ENCODE results near the gene ERFE. TPM values are rescaled to one million over a fixed set of nuclear protein-coding genes. Genes with fewer than 3 reads are reported as not detected.
A peak's percentile ranks its signal among the peaks of the same experiment; 100 is the strongest.

The ERFE gene
- total and polyA plus RNA-seq, 10 of the 15 experiments (the other 5 are each of a cell fraction or from before 2014, with no cell fraction given) = not detected

- FAIRE-seq = no peak
- no peak overlapping the region for H2AFZ ChIP-seq (ENCODE audit: control insufficient read depth, low read depth, low read length)
- CTCF ChIA-PET = interaction anchor here (0.6 to 0.7 kb wide), 2 partner anchors 14 to 424 kb away, joined by 3 read pairs; no protein-coding TSS in a partner anchor
- RAD21 ChIA-PET (ENCODE audit: unreplicated experiment) = no interaction called here
- H3K4me2 ChIP-seq (ENCODE audit: control insufficient read depth, insufficient read depth) = no peak overlapping the region
- 96% methylated on average over 13 of the region's 13 CpGs for WGBS (ENCODE audit: insufficient coverage, insufficient replicate concordance, low lambda C conversion rate, missing lambda C conversion rate)
- POLR2A ChIA-PET = no interaction called here
- no peak overlapping the region for H3K9ac ChIP-seq (ENCODE audit: control insufficient read depth, insufficient read depth, low read length)
- DNase-seq (ENCODE audit: low read depth, low spot score) = no peak
- in situ Hi-C loops (cut with MboI) = no loop called here
- no peaks in the 10 kb centered on the region; the same call in 1 of the 2 replicates for H4K20me1 ChIP-seq (ENCODE audit: control insufficient read depth, insufficient read depth)
- H3K4me1 ChIP-seq (ENCODE audit: control insufficient read depth, insufficient read depth, low read length) = no peaks in the 10 kb centered on the region
- peaks cover 7 to 15% of the 10 kb centered on the region in 2 experiments for H3K36me3 ChIP-seq (ENCODE audit: control insufficient read depth in 2 of 2, insufficient read depth in 2 of 2, low read length in 1 of 2)
- ATAC-seq = no peak
- SMC1A ChIA-PET (ENCODE audit: uncharacterized antibody, unreplicated experiment) = no interaction called here
- no peak overlapping the region for H3K27ac ChIP-seq (ENCODE audit: control insufficient read depth, insufficient read depth)
- TF ChIP-seq YBX1 (IDR thresholded peaks at IDR 0.05) (no peak), DPF2 (IDR thresholded peaks at IDR 0.05) (no peak), POLR2A (IDR thresholded peaks at IDR 0.05; ENCODE audit: low read depth, low read length) (0 out of 2 replicates have a peak, but pooled peaks have one; percentile 34), SREBF2 (IDR thresholded peaks at IDR 0.05; ENCODE audit: low read length) (no peak), SREBF1 (IDR thresholded peaks at IDR 0.05; ENCODE audit: low read length) (no peak), NBN (IDR thresholded peaks at IDR 0.05) (no peak), PML (IDR thresholded peaks at IDR 0.05; ENCODE audit: low read length) (0 out of 2 replicates have a peak, but pooled peaks have one; percentile 2)
- H3K4me3 ChIP-seq = no peak overlapping the region
- H3K9me3 ChIP-seq (replicated peaks; ENCODE audit: control insufficient read depth, insufficient read depth, low read length) = no peaks in the 10 kb centered on the region
- no peaks in the 10 kb centered on the region for H3K79me2 ChIP-seq (ENCODE audit: control insufficient read depth, insufficient read depth, low read length)
- intact Hi-C loops (cut with micrococcal nuclease; ENCODE audit: unreplicated experiment) = no loop called here
- peaks cover 0 to under 1% of the 10 kb centered on the region in 2 experiments; a peak in 1 of 4 replicates for H3K27me3 ChIP-seq (replicated peaks in 1 of 2; ENCODE audit: control insufficient read depth in 2 of 2, insufficient read depth in 2 of 2, low read length in 1 of 2)
- no TSS peak for BruUV-seq (replicated peaks)
Measured at GRCh38 chr2:238168196-238169047, 9.7 kb downstream of the ERFE start.

GRCh38 chr2:238169048-238169707 is 10.4 kb downstream of the ERFE start:
- H3K79me2 ChIP-seq (ENCODE audit: control insufficient read depth, insufficient read depth, low read length) = no peaks in the 10 kb centered on the region
- peaks cover 7 to 20% of the 10 kb centered on the region in 2 experiments for H3K36me3 ChIP-seq (ENCODE audit: control insufficient read depth in 2 of 2, insufficient read depth in 2 of 2, low read length in 1 of 2)
- in situ Hi-C loops (cut with MboI) (no loop called here), intact Hi-C loops (cut with micrococcal nuclease; ENCODE audit: unreplicated experiment) (no loop called here)
- no peak for FAIRE-seq
- no peaks in the 10 kb centered on the region; the same call in 1 of the 2 replicates for H4K20me1 ChIP-seq (ENCODE audit: control insufficient read depth, insufficient read depth)
- WGBS (ENCODE audit: insufficient coverage, insufficient replicate concordance, low lambda C conversion rate, missing lambda C conversion rate) = 48% methylated on average over 6 of the region's 6 CpGs
- ChIA-PET RAD21 (ENCODE audit: unreplicated experiment) (no interaction called here), SMC1A (ENCODE audit: uncharacterized antibody, unreplicated experiment) (interaction anchor here (1.0 kb wide), 1 partner anchor 96 kb away, joined by 3 read pairs; no protein-coding TSS in a partner anchor), CTCF (interaction anchor here (0.8 to 1.0 kb wide), 3 partner anchors 60 to 201 kb away, joined by 3 read pairs; no protein-coding TSS in a partner anchor), POLR2A (no interaction called here)
- no peak overlapping the region for H3K27ac ChIP-seq (ENCODE audit: control insufficient read depth, insufficient read depth)
- ATAC-seq = no peak
- no peaks in the 10 kb centered on the region for H3K27me3 ChIP-seq (replicated peaks in 1 of 2; ENCODE audit: control insufficient read depth in 2 of 2, insufficient read depth in 2 of 2, low read length in 1 of 2)
- H3K4me3 ChIP-seq = no peak overlapping the region
- H3K9ac ChIP-seq (ENCODE audit: control insufficient read depth, insufficient read depth, low read length) = no peak overlapping the region
- H2AFZ ChIP-seq (ENCODE audit: control insufficient read depth, low read depth, low read length) = no peak overlapping the region
- no peaks in the 10 kb centered on the region for H3K4me1 ChIP-seq (ENCODE audit: control insufficient read depth, insufficient read depth, low read length)
- no peaks in the 10 kb centered on the region for H3K9me3 ChIP-seq (replicated peaks; ENCODE audit: control insufficient read depth, insufficient read depth, low read length)
- no peak overlapping the region for H3K4me2 ChIP-seq (ENCODE audit: control insufficient read depth, insufficient read depth)
- DNase-seq (ENCODE audit: low read depth, low spot score) = no peak
- BruUV-seq (replicated peaks) = no TSS peak
- TF ChIP-seq NR2C1 (IDR thresholded peaks at IDR 0.05) (no peak), TCF7 (IDR thresholded peaks at IDR 0.05; ENCODE audit: borderline replicate concordance) (no peak), RAD21 (IDR thresholded peaks at IDR 0.05; ENCODE audit: insufficient read depth, low read depth, low read length) (no peak), HCFC1 (IDR thresholded peaks at IDR 0.05; ENCODE audit: low read length) (no peak), SPI1 (IDR thresholded peaks at IDR 0.05; ENCODE audit: borderline replicate concordance, insufficient read depth, low read depth, low read length) (no peak), E2F8 (IDR thresholded peaks at IDR 0.05; ENCODE audit: low read depth, partially characterized antibody) (no peak), CHD4 (IDR thresholded peaks at IDR 0.05) (no peak), HDAC2 (IDR thresholded peaks at IDR 0.05) (no peak), RCOR1 (conservative IDR thresholded peaks at IDR 0.05; ENCODE audit: low read depth, low read length) (no peak), HDAC6 (IDR thresholded peaks at IDR 0.05; ENCODE audit: unreplicated experiment) (no peak)

Measured in GM12878 (cell line).